ENCODE results near the gene SLIT2.

DNA sequence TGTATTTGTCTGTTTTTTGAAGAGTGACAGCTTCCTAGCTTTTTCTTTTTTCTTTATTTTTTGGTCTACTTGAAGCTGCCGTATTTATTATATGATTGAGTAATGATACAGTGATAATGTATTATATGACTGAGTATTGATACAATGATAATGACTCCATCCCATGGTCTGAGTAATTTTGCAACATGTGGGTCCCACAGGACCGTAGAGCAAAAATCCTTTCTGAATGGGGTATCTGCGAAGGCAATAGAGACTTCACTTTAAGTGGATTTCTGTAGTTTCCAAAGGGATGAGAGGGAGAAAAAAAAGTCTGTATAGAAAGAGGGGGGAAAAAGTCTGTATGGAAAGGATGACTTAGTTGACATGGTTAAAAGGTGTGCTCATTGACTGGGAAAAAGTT lies 41.0 kb downstream of the SLIT2 start:
- TF ChIP-seq EZH2 (IDR thresholded peaks at IDR 0.05; ENCODE audit: borderline replicate concordance, low read length), result no peak
- no peak for TF ChIP-seq CTCF (IDR thresholded peaks at IDR 0.05; ENCODE audit: low read length)

Data from OCI-LY1 (cell line).